ENCODE measurements around the gene SETD2.

SETD2 gene

GRCh38 chr3:47004369-47005211 is 159.3 kb downstream of the SETD2 start:
- DNase-seq (ENCODE audit: low spot score), result no peak
- TF ChIP-seq, protein P1, sequence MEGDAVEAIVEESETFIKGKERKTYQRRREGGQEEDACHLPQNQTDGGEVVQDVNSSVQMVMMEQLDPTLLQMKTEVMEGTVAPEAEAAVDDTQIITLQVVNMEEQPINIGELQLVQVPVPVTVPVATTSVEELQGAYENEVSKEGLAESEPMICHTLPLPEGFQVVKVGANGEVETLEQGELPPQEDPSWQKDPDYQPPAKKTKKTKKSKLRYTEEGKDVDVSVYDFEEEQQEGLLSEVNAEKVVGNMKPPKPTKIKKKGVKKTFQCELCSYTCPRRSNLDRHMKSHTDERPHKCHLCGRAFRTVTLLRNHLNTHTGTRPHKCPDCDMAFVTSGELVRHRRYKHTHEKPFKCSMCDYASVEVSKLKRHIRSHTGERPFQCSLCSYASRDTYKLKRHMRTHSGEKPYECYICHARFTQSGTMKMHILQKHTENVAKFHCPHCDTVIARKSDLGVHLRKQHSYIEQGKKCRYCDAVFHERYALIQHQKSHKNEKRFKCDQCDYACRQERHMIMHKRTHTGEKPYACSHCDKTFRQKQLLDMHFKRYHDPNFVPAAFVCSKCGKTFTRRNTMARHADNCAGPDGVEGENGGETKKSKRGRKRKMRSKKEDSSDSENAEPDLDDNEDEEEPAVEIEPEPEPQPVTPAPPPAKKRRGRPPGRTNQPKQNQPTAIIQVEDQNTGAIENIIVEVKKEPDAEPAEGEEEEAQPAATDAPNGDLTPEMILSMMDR (IDR thresholded peaks at IDR 0.05; ENCODE audit: extremely low read depth, missing control alignments), result no peak

GRCh38 chr3:47003461-47004368 is 160.2 kb downstream of the SETD2 start:
- TF ChIP-seq, protein P1 (IDR thresholded peaks at IDR 0.05; ENCODE audit: extremely low read depth, missing control alignments), result no peak
- DNase-seq (ENCODE audit: low spot score), result no peak

DNA sequence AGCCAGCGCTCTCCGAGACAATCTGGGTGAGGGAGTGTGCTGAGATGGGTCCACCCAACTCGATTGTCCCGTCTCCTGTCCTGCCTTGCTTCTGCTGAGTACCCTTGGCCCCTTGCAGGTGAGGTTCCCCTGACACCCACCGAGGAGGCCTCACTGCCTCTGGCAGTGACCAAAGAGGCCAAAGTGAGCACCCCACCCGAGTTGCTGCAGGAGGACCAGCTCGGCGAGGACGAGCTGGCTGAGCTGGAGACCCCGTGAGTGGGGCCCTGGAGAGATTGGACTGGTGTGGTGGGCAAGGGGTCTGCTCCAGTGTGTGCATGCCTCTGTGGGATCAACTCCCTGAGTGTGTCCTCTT is 160.9 kb downstream of the SETD2 start:
- DNase-seq (ENCODE audit: low spot score), result no peak
- TF ChIP-seq, protein P1 (IDR thresholded peaks at IDR 0.05; ENCODE audit: extremely low read depth, missing control alignments), result no peak

GRCh38 chr3:47002171-47003055 is 161.5 kb downstream of the SETD2 start:
- TF ChIP-seq, protein P1 (IDR thresholded peaks at IDR 0.05; ENCODE audit: extremely low read depth, missing control alignments), result no peak
- DNase-seq (ENCODE audit: low spot score), result no peak

GRCh38 chr3:47001731-47002170 is 162.2 kb downstream of the SETD2 start:
- TF ChIP-seq, protein P1 (IDR thresholded peaks at IDR 0.05; ENCODE audit: extremely low read depth, missing control alignments), result no peak
- no peak for DNase-seq (ENCODE audit: low spot score)

GRCh38 chr3:47000922-47001730 is 162.8 kb downstream of the SETD2 start:
- DNase-seq (ENCODE audit: low spot score), result no peak
- TF ChIP-seq, protein P1 (IDR thresholded peaks at IDR 0.05; ENCODE audit: extremely low read depth, missing control alignments), result no peak
